K562 (cell line): ENCODE results near the gene SRGN.

Source experiments
- EP300 ChIP-seq: IDR thresholded peaks from 2 replicates; pipeline ENCODE4 v1.6.1; 2012; ENCODE audit warnings: low read length, improper control_type of control experiment
- FOSL1 ChIP-seq: fragments of 200-800 bp; sonication (Bioruptor generic); conservative IDR thresholded peaks from 2 replicates; pipeline ENCODE4 v1.6.1; 2016; ENCODE audit warnings: missing genetic modification characterization, missing compliant biosample characterization
- HDAC2 ChIP-seq: fragments of 450-650 bp; IDR thresholded peaks from 2 replicates; pipeline ENCODE4 v1.6.1; 2016; ENCODE audit warnings: mild to moderate bottlenecking
- HNRNPLL ChIP-seq: fragments of 200-400 bp; formaldehyde crosslinking; IDR thresholded peaks from 2 replicates; pipeline ENCODE4 v1.6.1; 2017; ENCODE audit warnings: low read length, low read depth, mild to moderate bottlenecking; ENCODE audit not compliant: poor library complexity, severe bottlenecking
- MTA1 ChIP-seq: fragments of 450-650 bp; IDR thresholded peaks from 2 replicates; pipeline ENCODE4 v1.6.1; 2017; ENCODE audit warnings: borderline replicate concordance
- MYBL2 ChIP-seq, 2 experiments: fragments of 450-650 bp in 1 of 2; sonication (generic) in 1 of 2; formaldehyde crosslinking in 1 of 2; IDR thresholded peaks; 2 replicates each; pipeline versions ENCODE4 v1.6.1 to v1.8.1; 2017 to 2022; ENCODE audit warnings: borderline replicate concordance in 1 of 2, inconsistent platforms in 1 of 2, low read depth in 1 of 2, mild to moderate bottlenecking in 1 of 2, missing genetic modification reagents in 1 of 2, moderate library complexity in 1 of 2
- MYC ChIP-seq, 2 experiments: fragments of 250-450 bp in 1 of 2; sonication (Bioruptor Pico) in 1 of 2; IDR thresholded peaks; 2 replicates each; pipeline versions ENCODE4 v1.5.1 to v1.6.1; 2012 to 2021; ENCODE audit warnings: low read depth in 2 of 2, borderline replicate concordance in 1 of 2, improper control_type of control experiment in 1 of 2, low read length in 1 of 2, mild to moderate bottlenecking in 1 of 2, moderate library complexity in 1 of 2
- POLR2A ChIP-seq: fragments of 450-650 bp; conservative IDR thresholded peaks from 2 replicates; pipeline ENCODE4 v1.6.1; 2016
- TCF7L2 ChIP-seq: fragments of 150-350 bp; IDR thresholded peaks from 2 replicates; pipeline ENCODE4 v1.6.1; 2016; ENCODE audit warnings: low read depth, mild to moderate bottlenecking, low read length, moderate library complexity
- USF2 ChIP-seq: sonication (generic); formaldehyde crosslinking; IDR thresholded peaks from 2 replicates; pipeline ENCODE4 v1.5.0; 2020; ENCODE audit warnings: missing genetic modification reagents
- YY1 ChIP-seq, 3 experiments: IDR thresholded peaks; 2 replicates each; pipeline ENCODE4 v1.6.1; 2011; ENCODE audit warnings: low read length in 2 of 3, mild to moderate bottlenecking in 2 of 3, moderate library complexity in 2 of 3, borderline replicate concordance in 1 of 3, control low read depth in 1 of 3, low read depth in 1 of 3; ENCODE audit not compliant: insufficient read depth in 3 of 3, insufficient replicate concordance in 2 of 3, control insufficient read depth in 1 of 3, insufficient read length in 1 of 3; ENCODE audit errors: extremely low read depth in 1 of 3
- ZNF274 ChIP-seq: IDR thresholded peaks from 2 replicates; pipeline ENCODE4 v1.6.1; 2011; ENCODE audit warnings: low read depth, mild to moderate bottlenecking, low read length, moderate library complexity, borderline replicate concordance

GRCh38 chr10:69064762-69065328, 23.1 kb upstream of the SRGN start:
- TF ChIP-seq POLR2A (no peak), HDAC2 (no peak), YY1 (IDR thresholded peaks at IDR 0.05; ENCODE audit: borderline replicate concordance in 1 of 3, control insufficient read depth in 1 of 3, extremely low read depth in 1 of 3, insufficient read depth in 3 of 3, insufficient read length in 1 of 3, insufficient replicate concordance in 2 of 3, low read depth in 1 of 3, low read length in 2 of 3) (no peak), TCF7L2 (no peak), MYC (IDR thresholded peaks at IDR 0.05; ENCODE audit: low read depth, low read length) (no peak), MYC (CRISPR knock-in tag; IDR thresholded peaks at IDR 0.05; ENCODE audit: borderline replicate concordance, low read depth) (no peak), MYBL2 (IDR thresholded peaks at IDR 0.05; ENCODE audit: low read depth) (no peak), MYBL2 (CRISPR knock-in tag; IDR thresholded peaks at IDR 0.05; ENCODE audit: borderline replicate concordance) (no peak), USF2 (CRISPR knock-in tag) (no peak), FOSL1 (tag) (no peak), ZNF274 (no peak), EP300 (no peak), MTA1 (no peak), HNRNPLL (no peak)
